Activated effector memory CD4-positive, alpha-beta T cell treated with Interleukin-2 at 50 U/mL for 16 hours (primary cell): Measurements from ENCODE around the gene ANKS3.

Experiments used
- DNase-seq: peaks from one replicate; pipeline ENCODE4 v3.0.0-alpha.2; 2020

ANKS3 gene

GRCh38 chr16:4724661-4725270 is 9.3 kb downstream of the ANKS3 start:
- DNase-seq = no peak

GRCh38 chr16:4723071-4723767 is 10.9 kb downstream of the ANKS3 start:
- DNase-seq = no peak

- DNase-seq = no peak
These were observed 15.6 kb downstream of the ANKS3 start for GRCh38 chr16:4718466-4718865.

- DNase-seq = no peak
These were observed 19.1 kb downstream of the ANKS3 start for GRCh38 chr16:4714996-4715395.

- no peak for DNase-seq
These were observed 20.2 kb downstream of the ANKS3 start for GRCh38 chr16:4713663-4714501.

- DNase-seq = no peak
These were observed 24.6 kb downstream of the ANKS3 start for GRCh38 chr16:4709481-4709880.

GRCh38 chr16:4706871-4707270 is 27.2 kb downstream of the ANKS3 start:
- no peak for DNase-seq

GRCh38 chr16:4704913-4705312 is 29.2 kb downstream of the ANKS3 start:
- no peak for DNase-seq

GRCh38 chr16:4704491-4704890 is 29.6 kb downstream of the ANKS3 start:
- DNase-seq = no peak

GRCh38 chr16:4703906-4704305 is 30.2 kb downstream of the ANKS3 start:
- DNase-seq = no peak

- no peak for DNase-seq
These were observed 31.6 kb downstream of the ANKS3 start for GRCh38 chr16:4702466-4702808.

- no peak for DNase-seq
These were observed 32.1 kb downstream of the ANKS3 start for GRCh38 chr16:4701791-4702465.

GRCh38 chr16:4700997-4701743 is 32.9 kb downstream of the ANKS3 start:
- DNase-seq = no peak

GRCh38 chr16:4700380-4700996 is 33.6 kb downstream of the ANKS3 start:
- DNase-seq = no peak

- no peak for DNase-seq
These were observed 35.0 kb downstream of the ANKS3 start for GRCh38 chr16:4699046-4699556.

- no peak for DNase-seq
These were observed 35.6 kb downstream of the ANKS3 start for GRCh38 chr16:4698321-4699045.

GRCh38 chr16:4697848-4698291 is 36.2 kb downstream of the ANKS3 start:
- no peak for DNase-seq

GRCh38 chr16:4696905-4697847 is 36.9 kb downstream of the ANKS3 start:
- no peak for DNase-seq

GRCh38 chr16:4696172-4696904 is 37.7 kb downstream of the ANKS3 start:
- no peak for DNase-seq
